Stimulated activated CD4-positive, alpha-beta T cell treated with anti-CD3 and anti-CD28 coated beads, Interleukin-1b, Interleukin-23, amount 100 ng/mL, for 48 hours (primary cell): ENCODE measurements around the gene KCTD19.

Experiments
- DNase-seq: peaks from one replicate; pipeline ENCODE4 v3.0.0-alpha.2; 2020

KCTD19 gene

DNA sequence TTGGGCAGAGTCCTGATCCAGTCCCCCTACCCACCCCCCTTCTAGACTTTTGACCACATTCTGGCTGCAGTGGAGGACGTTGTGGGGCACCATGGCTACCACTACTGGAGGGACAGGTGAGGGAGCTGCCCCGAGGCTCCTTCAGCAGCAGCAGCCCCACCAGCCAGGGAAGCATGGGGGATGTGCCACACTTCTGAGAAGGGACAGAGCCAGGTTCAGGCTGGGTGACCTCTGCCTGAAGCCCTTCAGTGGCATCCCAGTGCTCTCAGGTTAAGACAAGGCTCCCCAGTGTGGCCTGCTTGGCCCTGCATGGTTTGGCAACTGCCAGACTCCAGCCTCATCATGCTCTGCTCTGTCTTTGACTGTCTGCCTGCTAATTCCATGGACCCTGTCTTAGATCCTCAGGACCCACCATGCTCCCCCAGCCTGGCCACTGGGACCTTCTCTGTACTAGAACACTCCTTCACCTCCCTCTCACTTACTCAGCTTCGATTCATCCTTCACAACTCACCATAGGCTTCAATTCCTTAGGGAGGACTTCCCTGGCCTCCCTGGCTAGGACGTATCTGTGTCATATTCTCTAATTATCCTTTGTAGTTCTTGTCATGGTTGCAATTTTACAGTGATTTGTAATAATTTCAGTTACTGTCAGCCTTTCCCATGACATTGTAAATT is 68.9 kb downstream of the KCTD19 start:
- no peak for DNase-seq

DNA sequence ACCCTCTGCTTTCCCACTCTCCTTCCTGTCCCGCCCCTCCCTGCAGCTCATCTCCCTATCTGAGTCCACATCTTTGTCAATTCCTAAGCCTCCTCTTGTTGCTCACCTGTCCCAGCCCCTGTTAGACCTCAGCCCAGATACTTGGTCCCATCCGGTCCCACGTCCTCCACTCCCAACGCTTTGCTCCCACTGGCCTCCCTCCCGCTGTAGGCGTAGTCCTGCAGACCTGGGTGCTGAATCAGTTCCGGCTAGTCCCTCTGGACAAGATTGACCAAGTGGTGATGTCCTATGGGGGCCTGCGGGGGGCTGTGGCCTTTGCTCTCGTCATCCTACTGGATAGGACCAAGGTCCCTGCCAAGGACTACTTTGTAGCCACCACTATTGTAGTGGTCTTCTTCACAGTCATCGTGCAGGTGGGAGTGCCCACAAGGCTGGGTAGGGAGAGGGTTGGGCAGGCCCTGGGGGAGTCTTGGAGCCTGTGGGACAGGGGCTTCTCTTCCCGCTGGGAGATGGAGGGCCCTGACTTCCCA is 69.8 kb downstream of the KCTD19 start:
- no peak for DNase-seq

DNA sequence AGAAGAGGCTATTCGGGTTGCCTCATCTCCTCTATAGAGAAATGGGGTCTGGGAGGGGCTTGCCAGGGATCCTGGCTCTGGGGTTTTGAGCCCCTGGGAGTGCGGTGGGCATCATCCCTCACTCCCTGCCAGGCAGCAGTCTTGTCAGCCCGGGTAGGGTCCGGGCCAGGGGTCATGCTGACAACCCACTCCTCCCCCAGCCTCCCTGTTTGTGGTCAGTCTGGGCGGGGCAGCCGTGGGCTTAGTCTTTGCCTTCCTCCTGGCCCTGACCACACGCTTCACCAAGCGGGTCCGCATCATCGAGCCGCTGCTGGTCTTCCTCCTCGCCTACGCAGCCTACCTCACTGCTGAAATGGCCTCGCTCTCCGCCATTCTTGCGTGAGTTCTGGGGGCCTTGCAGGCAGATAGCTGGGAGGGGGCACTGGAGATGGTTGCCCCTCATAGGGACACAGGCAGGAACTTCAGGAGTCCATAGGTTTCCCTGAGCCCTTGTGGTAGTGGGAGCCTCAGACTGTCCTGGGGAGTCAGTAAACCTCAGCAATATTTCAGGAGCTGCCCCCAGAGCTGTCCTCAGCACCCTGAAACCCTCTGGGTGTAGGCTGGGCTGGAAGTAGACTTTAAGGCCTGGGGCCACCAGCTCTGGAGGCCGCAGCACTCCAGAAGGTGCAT is 70.9 kb downstream of the KCTD19 start:
- no peak for DNase-seq

DNA sequence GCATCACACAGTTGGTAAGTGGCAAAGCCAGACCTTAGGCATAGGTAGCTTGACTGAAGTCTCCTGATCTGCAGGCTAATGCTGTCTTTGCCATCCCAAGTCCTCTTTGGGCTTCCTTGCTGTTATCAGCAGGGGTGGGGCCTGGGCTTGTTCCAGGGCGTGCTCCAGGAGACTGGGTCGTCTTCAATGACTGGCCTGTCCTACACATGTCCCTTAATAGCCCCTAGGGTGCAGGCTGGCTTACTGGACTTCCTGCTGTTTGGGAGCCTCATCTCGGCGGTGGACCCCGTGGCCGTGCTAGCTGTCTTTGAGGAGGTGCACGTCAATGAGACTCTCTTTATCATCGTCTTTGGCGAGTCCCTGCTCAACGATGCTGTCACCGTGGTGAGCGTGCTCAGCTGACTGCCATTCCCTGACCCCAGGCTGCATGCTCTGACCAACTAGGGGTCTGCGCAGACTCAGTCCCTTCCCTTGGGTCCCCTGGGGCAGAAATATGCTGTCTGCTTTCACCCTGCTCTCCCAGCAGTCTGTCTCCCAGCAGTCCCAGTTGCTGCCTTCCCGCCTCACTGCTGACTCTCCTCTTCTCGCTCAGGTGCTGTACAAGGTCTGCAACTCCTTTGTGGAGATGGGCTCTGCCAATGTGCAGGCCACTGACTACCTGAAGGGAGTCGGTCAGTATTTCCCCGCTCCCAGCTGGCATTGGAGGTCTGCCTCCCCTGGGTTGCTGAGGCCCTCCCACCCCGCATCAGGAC is 71.6 kb downstream of the KCTD19 start:
- no peak for DNase-seq

DNA sequence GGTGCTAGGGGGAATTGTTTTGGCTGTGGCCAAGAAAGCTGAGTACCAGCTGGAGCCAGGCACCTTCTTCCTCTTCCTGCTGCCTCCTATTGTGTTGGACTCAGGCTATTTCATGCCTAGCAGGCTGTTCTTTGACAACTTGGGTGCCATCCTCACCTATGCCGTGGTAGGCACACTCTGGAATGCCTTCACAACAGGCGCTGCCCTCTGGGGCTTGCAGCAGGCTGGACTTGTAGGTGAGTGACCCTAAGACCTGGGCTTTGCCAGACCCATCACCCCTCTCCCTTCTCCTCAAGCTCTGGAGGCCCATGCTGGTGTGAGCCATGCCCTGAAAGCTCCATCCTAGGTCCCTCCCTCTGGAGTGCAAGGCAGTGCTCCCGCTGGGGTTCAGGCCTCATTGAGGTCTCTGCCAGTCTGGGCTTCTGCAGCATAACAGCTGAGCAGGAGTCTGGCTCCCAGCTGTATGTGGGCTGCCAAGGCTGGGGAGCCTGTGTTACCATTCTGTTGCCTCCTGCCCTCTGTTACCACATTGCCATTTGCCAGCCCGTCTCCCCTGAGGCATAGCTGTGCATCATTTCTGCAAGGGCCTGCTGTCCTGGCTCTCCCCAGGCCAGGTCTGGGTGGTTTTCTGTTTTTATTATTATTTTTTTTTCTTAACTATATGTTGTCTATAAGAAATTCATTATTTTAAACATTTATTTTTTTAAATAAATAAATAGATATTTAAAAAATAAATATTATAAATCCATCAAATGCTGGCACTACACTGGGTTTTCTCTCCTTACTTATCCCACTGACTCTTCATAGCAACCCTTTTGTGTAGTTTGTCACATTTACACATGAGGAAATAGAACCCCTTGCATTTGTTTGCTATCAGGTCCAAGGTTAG is 73.7 kb downstream of the KCTD19 start:
- no peak for DNase-seq

DNA sequence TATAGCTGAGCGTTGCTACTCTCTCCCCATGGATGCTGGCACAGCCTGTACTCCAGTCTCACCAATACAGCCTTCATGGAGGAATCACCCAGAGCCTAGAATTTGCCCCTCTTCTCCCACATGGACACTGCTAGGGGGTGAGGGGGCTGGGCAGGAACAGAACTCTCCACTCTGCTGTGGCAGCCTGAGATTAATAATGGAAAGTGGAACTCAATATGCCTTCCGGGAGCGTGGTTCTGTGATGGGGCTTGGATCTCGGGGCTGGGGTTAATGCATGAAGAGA is 76.6 kb downstream of the KCTD19 start:
- no peak for DNase-seq

DNA sequence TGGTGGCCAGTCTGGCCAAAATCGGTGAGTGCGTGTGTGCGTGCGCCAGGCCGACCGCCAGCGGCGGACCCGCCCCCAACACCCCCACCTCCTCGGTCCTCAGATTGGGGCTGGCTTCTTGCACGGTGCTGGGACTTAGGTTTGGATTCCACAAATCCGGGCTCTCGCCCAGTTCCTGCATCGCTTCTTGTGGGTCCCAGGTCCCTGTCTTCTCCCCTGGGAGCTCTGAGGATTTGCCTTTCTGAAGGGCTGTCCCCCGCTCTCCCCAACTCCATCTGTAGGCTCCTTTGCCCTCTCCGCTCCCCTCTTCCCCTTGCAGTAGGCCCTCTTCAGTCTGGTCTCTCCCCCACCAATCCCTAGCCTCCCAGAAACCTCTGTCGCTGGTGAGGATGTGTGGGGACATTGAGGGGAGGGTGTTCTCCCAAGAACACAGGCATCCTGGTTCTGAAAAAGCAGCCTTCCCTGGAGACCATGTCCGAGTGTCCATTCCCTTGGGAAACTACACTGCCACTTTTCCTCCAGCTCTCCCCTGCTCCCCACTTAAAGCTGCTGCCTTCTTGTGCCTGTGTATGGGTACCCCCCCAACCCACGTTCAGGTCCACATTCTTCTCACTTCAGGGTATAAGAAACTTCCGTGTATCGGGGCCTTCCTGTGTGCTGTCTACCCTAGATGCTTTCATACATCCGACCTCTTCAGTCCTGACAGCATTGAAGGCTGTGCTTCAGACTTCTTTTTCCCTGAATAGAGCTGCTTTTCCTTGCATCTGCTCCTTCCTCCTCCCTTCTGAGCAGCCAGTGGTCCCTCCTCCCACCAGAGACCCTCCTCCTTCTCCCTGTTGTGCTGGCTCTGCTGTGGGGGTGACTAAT is 77.1 kb downstream of the KCTD19 start:
- DNase-seq, result no peak

DNA sequence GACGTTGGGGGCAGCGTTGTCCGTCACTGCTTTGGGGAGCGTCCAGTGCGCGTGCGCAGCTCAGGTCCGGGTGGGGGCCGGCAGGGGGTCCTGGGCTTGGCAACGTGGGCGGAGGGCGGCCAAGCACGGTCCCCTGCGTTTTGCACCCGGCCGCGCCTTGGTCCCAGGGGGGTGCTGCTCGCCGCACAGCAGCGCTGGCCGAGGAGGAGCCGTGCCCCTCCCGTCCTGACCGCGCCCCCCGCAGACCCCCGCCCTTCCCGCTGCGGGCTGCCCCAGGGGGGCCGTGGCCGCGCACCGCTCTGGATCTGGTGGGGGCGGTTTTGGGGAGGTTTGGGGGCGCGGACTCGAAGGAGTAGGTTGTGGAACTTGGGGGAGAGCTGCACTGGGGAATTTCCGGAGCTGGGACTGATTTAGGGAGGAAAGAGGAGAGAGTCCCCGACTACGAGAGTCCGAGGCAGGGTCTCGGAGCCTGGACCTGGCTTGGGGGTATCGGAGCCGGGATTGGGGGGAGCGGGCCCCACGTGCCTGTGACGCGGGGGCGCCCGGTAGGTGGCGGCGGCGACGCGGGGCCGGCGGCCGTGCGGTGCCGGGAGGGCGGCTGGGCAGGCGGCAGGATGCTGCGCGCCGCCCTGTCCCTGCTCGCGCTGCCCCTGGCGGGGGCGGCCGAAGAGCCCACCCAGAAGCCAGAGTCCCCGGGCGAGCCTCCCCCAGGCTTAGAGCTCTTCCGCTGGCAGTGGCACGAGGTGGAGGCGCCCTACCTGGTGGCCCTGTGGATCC is 78.0 kb downstream of the KCTD19 start, which contains the start of gene SLC9A5:
Gene SLC9A5 (plus strand): TSS at position 579 of the 777 bp plus-strand sequence. CDS start 36 bp downstream, at position 615.
- DNase-seq, result no peak

DNA sequence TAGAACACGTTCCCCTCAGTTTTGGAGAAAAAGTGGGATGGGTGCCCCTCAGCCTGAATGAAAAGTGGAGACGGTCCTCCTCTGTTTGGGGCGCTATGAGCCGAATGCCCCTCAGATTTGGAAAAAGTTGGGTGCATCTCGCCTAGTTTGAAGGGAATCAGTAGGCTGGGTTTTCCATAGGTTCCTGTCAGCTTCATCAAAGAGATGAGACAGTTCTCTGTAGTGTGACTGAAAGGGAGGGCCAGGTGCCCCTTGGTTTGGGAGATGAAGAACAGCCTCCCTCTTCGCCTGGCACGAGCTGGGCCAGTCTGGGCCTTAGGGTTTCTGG is 78.5 kb downstream of the KCTD19 start:
- no peak for DNase-seq

DNA sequence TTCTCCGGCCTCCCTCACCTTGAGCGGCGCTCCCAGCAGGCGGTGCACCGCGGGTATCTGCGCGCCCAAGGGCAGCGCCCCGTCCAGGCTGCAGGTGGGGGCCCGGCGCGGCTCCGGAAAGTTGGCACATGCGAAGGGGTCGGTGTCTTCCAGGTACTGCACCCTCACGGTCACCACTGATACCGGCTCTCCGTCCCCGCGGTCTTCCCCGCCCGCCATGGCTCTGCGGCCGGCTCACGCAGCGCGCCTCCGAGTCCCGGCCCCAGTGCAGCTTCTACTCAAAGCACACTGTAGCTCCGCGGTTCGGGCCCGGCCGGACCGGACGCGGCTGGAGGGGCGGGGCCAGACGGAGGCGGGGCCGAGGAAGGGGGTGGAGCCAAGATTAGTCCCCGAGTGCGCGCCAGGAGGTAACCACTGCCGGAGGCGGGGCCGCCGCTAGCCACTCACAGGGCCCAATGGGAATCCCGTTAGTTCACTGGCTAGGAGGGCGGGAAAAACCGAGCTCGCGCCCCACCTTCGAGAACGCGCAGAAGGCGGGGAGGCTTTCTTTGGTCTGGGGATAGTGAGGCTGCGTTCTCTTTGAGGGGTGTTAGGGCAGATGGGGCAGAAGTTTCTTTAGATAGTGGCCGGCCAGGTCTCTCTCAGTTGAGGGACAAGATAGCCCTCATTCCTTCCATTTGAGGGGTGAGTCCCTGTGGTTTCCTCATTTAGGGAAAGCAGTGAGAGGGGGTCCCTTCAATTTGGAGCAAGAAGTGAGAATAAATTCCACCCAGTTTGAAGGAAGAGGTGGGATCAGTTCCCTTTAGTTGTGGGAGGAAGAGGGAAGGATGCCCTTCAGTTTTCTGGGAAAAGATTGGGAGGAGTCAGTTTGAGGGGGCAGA is 79.1 kb downstream of the KCTD19 start, which contains the start of gene FHOD1:
Gene FHOD1 (minus strand): TSS at position 290 of the 881 bp plus-strand sequence. CDS start 71 bp downstream, at position 219.
- DNase-seq, result peak; percentile 98

DNA sequence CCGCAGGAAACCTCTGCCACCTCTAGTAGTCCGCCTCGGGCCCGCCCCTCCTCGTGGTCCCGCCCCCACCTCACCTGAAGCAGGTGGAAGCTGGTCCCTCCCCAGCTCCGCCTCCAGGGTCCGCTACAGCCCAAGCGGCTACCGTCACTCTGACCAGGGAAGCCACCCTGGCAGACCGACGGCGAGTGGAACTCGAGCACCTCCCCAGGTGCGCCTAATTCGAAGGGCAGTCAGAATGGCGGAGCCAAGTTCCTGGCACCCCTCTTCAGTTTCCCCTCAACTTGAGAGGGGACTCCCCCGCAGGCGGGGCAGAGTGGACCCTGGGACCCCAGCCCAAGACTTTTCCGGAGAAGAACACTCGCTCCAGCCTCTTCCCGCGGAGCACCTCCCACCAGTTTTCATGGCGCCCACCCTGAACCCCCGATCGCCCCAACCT is 79.8 kb downstream of the KCTD19 start:
- DNase-seq, result peak; percentile 39

DNA sequence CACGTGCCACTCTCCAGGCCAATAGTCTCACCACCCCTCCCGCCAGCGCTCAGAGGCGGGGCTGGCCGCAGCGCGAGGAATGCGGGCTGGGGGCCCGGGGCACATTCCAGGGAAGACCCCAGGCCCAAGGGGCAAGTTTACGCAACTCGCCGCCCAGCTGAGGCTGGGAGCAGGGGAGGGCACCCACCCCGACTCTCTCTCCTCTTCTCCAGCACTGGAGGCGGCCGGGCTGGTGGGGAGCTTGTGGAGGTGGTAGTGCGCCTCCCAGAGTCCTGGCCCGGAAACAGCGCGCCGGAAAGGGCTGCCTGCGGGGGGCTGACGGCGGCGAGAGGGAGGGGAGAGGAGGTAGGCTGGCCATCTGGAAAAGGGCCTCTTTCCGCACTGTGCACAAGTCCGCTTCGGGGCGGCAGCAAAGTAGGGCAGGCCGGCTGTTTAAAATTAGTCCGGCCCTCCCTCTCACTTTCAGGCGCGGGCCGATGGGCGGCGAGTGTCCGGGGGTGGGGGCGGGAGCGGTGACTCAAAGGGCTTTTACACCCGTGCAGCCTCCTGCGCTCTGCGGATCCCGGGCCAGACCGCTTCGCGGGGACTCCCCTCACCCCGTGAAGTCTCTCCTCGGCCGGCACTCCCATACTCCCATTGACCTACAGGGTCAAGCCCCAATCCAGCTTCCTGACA is 80.3 kb downstream of the KCTD19 start:
- DNase-seq, result peak; percentile 62

DNA sequence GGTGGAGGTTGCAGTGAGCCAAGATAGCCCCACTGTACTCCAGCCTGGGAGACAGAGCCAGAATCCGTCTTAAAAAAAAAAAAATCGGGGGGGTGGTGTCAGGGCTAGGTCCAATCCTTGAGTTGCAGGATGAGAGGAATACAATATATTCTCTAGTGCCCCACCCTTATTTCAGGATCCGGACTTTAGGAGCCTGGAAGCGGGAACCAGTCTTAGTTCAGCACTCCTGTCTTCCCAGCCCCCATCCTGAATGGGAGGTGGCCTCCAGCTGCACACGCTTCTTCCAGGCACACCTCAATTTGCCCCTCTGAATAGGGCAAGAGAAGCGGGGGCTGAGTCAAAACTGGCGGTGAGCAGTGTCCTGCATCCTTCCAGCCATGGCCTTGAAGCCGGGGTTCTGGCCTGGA is 80.9 kb downstream of the KCTD19 start:
- DNase-seq, result no peak

DNA sequence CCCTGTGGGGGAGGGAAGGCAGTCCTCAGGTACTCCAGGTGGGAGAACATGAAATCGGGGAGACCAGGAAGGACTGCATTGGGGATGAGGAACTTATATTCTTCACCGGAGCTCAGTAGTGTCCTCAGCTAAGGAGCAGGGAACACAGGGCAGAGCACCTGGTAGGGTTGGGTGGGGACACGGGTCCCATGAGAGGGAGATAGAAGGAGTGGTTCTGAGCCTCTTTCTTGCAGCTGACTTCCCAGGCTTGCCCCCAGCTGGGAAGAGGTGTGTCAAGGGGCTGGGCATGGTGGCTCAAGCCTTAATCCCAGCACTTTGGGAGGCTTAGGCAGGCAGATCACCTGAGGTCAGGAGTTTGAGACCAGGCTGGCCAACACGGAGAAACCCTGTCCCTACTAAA is 81.4 kb downstream of the KCTD19 start:
- DNase-seq, result no peak

DNA sequence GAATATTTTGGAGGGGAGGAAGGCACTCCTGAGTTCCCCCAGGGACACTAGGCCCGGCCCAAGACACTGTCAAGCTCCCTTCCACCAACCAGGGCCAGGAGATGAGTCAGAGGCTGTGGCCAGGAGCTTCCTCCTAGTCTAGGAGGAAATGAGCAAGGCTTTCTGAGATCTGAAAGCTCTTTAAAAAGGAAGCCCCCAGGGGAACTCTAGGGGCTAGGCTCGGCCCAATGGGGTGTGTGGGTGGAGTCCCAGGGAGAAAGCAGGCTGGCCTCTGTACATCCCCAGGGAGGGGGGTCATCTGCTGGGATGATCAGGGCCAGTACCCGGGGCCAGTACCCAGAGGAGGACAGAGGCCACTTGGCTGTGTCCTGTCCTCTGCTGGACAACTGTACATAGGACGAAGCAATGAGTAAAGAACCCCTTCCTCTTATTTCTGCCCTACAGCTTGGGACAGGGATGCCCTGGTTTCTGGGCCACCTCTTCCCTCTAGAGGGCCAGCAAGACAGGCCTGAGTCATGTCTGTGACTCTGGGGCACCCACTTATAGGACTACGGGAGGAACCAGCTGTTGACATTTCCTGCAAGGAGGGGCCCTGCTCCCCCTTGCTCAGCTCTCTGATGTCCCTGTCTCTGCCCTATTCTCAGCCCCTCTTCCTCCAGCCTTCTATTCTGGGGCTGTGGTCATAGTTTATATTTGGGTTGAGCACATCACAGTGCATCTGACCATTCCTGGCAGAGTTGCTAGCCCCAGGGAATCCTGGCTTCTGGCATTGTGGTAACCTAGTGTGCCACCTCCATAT is 82.0 kb downstream of the KCTD19 start:
- peak; percentile 87 for DNase-seq

DNA sequence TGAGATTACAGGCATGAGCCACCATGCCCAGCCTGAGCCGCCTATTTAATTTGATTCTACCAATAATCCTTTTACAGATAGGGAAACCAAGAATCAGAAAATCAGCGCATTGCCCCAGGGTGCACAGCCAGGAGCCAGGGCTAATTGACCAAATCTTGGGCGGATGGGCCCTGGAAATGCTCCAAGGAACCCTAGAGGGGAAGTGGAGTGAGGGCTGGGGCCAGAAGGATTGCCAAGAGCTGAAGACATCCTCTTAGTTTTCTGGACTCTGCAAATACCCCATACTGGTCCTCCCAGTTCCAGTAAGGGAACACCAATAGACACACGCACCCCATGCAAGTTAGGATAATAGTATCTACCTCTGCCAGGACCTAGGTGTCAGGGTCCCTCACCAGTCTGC is 83.1 kb downstream of the KCTD19 start:
- no peak for DNase-seq

DNA sequence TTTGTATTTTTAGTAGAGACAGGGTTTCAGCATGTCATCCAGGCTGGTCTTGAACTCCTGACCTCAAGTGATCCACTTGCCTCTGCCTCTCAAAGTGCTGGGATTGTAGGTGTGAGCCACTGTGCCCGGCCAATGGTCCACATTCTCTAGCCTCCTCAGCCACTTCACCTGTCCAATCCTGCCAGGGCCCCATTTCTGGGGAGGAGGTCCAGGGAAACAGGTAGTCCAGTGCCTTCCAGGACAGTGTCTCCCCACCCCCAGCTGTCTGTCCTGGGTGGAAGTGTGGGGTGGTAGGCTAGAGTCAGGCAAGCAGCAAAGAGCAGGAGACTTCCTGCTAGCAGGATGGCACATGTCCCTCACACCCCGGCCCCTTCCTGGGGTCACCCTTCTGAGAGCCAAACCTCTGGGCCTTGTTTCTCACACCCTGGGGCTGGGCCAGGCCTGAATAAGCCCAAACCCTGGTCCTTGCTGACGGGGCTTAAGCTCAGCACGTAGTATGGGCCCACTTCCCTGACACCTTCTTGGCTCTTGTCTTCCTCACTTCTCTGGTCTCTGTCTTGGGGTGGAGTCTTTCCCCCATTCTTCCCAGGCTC is 84.3 kb downstream of the KCTD19 start:
- DNase-seq, result no peak
